GM12874 (cell line): ENCODE results near the gene CACNB4.

Experiments
- TF ChIP-seq, protein P1 (sequence below): IDR thresholded peaks from 2 replicates; pipeline ENCODE4 v1.5.1; 2011; ENCODE audit warnings: low read depth, mild to moderate bottlenecking, control low read depth, low read length, moderate library complexity; ENCODE audit not compliant: insufficient read depth

Gene CACNB4

DNA sequence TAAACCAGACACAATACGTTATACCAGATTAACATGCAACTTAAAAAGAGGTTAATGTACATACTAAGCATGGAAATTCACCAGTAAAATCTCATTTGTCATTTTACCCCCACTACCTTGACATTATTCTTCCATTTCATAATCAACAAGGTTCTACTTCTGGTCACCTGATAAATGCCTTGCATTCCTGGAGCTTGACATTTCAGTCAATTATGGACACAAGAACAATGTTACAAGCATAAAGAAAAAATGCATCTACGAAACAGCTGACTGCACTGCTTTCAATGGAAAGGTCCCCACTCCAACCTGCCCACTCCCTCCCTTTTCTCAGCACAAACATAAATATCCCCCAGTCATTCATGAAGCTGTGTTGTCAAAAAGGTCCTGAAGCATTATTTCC lies 302.1 kb downstream of the CACNB4 start:
- TF ChIP-seq, protein P1, sequence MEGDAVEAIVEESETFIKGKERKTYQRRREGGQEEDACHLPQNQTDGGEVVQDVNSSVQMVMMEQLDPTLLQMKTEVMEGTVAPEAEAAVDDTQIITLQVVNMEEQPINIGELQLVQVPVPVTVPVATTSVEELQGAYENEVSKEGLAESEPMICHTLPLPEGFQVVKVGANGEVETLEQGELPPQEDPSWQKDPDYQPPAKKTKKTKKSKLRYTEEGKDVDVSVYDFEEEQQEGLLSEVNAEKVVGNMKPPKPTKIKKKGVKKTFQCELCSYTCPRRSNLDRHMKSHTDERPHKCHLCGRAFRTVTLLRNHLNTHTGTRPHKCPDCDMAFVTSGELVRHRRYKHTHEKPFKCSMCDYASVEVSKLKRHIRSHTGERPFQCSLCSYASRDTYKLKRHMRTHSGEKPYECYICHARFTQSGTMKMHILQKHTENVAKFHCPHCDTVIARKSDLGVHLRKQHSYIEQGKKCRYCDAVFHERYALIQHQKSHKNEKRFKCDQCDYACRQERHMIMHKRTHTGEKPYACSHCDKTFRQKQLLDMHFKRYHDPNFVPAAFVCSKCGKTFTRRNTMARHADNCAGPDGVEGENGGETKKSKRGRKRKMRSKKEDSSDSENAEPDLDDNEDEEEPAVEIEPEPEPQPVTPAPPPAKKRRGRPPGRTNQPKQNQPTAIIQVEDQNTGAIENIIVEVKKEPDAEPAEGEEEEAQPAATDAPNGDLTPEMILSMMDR: no peak

DNA sequence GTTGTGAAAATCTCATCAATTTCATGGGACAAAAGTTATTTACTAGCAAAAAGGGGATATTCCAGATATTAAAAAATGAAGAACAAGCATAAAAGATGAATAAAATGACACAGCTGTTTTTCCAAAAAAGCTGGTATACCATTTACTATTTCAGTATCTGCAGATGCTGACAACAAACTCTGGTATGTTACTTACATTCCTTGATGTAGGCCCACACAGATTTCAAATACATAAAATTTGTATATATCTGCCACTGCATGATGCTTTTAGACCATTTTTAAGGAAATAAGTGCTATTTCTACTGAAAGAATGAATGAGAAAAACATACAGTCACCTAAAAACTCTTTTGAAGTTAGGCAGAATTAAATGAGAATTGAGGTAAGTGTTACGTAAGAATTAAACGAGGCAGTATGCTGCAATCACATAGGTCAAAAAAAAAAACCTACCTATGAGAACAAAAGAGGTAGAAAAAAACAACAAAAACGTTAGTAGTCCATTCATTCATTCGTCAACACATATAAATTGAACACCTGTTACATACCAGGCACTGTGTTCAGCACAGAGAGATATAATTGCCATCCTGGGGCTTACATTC lies 303.1 kb downstream of the CACNB4 start:
- TF ChIP-seq, protein P1: no peak

DNA sequence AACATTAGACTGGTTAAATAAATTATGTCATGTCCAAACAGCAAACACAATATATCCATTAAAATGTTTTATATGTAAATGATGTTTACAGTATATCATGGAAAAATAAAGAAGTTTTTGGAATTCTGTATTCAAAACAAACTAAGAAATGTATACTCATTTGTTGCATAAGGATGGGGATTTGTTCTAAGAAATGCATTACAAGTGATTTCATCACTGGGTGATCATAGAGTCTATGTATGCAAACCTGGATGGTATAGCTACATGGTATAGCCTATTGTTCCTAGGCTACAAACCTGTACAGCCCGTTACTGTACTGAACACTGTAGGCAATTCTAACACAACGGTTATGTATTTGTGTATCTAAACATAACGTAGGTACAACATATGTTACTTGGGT lies 305.7 kb downstream of the CACNB4 start:
- TF ChIP-seq, protein P1: no peak

DNA sequence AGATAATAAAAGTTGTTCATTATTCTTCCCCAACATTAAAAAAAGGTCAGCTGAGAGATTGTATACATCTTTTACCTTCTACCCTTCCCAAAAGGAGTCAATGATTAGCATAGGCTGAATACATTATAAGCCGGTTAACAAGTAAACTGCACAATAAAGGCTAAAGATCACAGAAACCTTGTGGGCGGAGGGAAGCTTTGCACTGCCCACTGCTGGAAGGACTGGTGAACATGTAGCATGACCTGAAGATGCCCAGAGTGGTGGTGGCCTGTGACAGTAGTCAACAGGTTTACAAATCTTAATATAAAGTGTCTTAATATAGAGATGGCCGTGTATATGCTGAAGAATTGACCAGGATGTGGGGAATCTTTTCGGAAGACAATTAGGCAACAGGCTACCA lies 306.3 kb downstream of the CACNB4 start:
- TF ChIP-seq, protein P1: no peak

DNA sequence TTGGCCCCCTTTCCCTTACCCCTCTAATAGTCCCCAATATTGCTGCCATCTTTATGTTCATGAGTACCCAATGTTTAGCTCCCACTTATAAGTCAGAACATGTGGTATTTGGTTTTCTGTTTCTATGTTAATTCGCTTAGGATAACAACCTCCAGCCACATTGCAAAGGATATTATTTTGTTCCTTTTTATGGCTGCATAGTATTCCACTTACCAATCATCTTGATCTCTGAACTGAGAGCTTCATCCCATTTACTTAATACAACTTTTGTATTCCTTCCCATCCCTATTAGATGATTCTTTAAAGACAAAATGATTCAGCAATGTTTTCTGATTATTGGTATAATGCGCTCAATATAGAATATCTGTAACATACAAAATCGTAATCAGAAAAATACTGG lies 307.3 kb downstream of the CACNB4 start:
- TF ChIP-seq, protein P1: no peak

DNA sequence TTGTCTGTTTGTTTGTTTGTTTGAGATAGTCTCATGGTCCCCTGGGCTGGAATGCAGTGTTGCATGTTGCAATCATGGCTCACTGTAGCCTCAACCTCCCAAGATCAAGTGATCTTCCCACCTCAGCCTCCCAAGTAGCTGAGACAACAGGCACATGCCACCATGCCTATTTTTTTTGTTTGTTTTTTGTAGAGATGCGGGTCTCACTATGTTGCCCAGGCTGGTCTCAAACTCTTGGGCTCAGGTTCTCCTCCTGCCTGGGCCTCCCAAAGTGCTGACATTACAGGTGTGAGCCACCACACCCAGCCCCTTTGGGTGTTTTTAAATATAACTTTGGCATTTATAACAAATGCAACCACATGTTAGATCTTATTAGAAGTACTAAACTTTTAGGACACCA lies 308.2 kb downstream of the CACNB4 start:
- TF ChIP-seq, protein P1: no peak

DNA sequence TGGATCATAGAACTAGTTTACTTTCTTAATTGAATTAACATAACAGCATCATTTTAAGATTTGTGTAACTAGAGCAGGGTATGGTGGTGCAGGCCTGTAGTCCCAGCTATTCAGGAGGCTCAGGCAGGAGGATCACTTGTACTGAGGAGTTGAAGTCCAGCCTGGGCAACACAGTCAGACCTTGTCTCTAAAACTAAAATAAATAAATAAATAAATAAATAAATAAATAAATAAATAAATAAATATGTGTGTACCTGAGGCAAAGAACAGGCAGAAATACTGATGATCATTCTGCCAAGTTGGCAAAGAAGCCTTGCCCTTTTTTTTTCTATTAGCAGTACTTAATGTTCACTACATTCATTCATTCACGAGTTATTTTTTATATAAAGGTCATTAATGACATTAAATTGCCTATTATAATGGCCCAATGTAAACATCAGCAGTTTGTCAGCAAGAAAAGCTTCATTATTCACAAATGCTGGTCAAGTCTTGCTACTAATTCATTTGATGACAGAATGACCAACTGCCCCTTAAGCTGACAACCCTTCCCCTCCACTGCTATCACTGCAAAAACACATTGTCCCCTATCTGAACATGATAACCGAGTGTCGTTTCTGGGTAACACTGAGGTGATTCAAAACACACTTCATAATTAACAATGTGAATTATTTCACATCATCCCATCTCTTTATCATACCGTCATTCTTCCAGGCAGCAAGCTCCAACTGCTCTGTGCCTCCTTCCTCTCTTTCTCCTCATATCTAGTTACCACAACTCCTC lies 309.6 kb downstream of the CACNB4 start:
- TF ChIP-seq, protein P1: no peak
